ENCODE results near the gene NEU1.
"Not testable (repeated sequence)": the region's sequence is repeated elsewhere in the genome, so short reads cannot be mapped to it uniquely, and the experiment has no call there.

NEU1 gene

DNA sequence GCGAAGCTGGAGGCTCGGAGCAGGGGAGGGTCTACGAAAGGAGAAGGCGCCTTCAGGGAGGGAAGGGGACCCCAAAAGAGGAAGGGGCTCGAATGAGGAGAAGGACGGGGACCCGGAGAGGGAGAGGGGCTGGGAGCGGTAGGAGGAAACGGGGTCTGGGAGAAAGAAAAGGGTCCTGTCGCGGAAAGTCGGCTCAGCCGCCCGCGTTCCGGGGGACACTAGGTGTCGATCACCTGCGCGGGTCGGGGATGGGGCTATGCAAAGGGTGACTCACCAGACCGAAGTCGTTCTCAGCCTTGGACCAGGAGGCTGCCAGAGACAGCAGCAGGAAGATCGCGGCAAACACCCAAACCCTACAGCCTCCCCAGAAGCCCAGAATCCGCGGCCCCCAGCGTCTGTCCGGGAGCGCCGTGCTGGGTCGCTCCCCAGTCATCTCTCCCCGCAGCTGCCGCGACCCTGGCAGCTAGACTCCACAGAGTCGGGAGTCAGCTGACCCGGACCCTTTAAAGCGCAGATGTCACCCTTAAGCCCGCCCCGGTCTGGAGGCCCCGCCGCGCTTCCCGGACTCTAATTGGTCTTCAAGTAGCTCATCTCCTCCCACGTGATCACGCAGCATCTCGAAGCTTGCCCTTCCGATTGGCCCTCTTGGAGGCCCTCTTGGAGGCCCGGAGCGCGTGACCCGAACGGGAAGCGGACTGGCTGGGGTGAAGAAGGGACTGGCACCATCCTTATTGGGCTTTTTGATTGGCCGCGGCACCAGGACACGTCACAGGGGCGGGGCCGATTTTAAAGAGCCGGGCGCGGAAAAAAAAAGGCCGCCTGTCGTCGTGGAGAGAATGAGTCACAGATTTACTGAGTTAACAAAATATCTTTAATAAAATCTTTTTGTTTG is at the start of gene NEU1:
Gene NEU1, minus strand, starts transcription at position 478 of the 892 bp plus-strand sequence. Its CDS starts 45 bp downstream, at position 433.
- DNase-seq (ENCODE audit: low read depth in 2 of 2): peak; percentile 94 to 97

DNA sequence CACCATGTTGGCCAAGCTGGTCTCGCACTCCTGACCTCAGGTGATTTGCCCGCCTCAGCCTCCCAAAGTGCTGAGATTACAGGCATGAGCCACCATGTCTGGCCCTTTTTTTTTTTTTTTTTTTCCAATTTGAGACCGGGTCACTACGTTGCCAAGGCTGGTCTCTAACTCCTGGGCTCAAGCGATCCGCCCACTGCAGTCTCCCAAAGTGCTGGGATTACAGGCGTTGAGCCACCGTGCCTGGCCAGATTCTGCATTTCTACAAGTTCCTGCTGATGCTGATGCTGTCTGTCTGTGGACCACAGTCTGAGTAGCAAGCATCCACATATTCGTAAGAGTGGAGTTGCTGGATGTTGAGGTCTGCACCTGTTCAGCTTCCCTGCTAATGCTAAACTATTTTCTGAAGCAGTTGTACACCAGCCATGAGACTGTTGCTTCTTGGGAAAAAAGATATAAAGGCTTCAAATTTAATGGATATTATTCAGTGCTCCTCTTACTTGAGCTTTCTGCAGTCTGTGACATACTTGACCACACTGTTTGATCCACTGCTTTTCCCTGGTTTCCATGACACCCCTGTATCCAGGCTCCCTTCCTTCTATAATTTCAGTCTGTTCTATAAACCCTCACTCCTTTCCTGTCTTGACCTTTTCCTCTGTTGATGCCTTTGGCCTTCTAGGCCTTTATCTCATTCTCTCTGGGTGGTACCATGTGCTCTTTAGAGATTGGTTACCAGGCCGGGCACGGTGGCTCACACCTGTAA is 49.4 kb upstream of the NEU1 start:
- DNase-seq (ENCODE audit: low read depth in 2 of 2): no peak

DNA sequence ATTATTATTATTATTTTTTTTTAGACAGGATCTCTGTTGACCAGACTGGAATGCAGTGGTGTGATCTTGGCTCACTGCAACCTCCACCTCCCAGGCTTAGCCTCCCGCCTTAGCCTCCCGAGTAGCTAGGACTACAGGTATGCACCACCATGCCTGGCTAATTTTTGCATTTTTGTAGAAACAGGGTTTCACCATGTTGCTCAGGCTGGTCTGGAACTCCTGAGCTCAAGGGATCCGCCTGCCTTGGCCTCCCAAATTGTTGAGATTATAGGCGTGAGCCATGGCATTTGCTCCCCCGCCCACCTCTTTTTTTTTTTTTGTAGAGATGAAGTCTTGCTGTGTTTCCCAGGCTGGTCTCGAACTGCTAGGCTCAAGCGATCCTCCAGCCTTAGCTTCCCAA is 46.7 kb upstream of the NEU1 start:
- DNase-seq (ENCODE audit: low read depth in 2 of 2): not testable (repeated sequence)

DNA sequence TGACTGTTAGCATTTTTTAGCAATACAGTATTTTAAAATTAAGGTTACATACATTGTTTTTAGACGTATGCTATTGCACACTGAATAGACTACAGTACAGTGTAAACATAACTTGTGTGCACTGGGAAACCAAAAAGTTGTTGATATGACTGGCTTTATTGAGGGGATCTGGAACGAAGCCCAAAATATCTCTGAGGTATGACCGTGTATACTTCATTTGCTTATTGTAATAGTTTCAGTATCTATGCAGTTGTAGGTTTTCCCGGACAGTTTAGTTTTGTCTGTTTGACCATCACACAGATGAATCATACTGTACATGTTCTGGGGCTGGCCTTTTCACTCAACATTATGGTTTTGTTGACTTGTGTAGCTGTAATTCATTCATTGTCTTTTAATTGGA is 46.2 kb upstream of the NEU1 start:
- DNase-seq (ENCODE audit: low read depth in 2 of 2): no peak

DNA sequence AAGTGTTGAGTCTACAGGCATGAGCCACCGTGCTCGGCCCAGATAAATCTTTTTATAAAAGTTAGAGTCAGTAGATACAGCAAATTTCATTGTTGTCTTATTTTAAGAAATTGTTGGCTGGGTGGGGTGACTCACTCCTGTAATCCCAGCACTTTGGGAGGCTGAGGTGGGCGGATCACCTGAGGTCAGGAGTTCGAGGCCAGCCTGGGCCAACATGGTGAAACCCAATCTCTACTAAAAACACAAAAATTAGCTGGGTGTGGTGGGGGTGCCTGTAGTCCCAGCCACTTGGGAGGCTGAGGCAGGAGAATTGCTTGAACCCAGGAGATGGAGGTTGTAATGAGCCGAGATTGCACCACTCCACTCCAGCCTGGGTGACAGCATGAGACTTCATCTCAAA is 45.6 kb upstream of the NEU1 start:
- not testable (repeated sequence) for DNase-seq (ENCODE audit: low read depth in 2 of 2)

DNA sequence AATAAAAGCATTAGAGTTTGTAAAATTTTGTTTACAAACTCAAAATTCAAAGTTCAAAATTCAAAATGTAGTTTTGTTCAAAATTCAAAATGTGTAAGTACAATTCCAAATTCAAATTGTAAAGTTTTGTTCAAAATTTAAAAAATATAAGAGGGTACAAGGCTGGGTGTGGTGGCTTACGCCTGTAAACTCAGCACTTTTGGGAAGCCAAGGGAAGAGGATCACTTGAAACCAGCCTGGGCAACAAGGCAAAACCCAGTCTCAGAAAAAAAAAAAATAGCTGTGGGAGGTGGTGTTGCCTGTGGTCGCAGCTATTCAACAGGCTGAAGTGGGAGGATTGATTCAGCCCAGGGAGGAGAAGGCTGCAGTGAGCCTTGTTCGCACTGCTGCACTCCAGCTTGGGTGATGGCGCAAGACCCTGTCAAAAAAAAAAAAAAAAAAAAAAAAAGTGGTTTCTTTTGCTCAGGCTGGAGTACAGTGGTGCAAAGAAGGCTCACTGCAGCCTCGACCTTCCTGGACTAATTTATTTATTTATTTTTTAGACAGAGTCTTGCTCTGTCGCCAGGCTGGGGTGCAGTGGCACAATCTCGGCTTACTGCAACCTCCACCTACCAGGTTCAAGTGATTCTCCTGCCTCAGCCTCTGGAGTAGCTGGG is 44.7 kb upstream of the NEU1 start:
- no peak for DNase-seq (ENCODE audit: low read depth in 2 of 2)

DNA sequence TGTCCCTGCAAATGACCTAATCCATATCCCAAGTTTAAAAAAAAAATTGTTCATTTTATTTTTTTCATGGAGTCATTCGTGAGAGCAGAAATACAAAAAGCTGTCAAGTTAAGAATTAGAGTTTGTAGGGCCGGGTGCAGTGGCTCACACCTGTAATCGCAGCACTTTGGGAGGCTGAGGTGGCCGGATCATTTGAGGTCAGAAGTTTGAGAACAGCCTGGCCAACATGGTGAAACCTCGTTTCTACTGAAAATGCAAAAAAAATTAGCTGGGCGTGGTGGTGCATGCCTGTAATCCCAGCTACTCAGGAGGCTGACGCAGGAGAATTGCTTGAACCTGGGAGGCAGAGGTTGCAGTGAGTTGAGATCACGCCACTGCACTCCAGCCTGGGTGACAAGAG is 44.1 kb upstream of the NEU1 start:
- not testable (repeated sequence) for DNase-seq (ENCODE audit: low read depth in 2 of 2)

DNA sequence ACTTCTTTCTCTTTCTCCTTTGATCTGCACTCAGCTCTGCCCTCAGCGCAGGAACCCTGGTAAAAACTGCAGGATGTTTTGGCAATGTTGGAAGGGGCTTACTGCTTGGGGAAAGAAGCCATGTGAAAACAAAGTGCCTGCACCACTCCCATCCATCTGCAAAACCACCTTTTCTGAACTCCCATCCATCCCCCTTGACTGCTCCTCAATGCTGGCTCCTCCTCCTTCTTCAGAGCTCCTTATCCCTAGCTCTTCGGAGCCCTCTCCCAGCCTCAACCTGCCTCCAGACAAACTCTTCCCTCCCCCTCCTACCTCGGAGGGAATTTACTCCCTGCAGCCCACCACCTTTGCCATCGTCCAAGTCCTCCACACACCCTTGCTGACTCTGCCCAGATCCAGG is 43.5 kb upstream of the NEU1 start:
- DNase-seq (ENCODE audit: low read depth in 2 of 2): no peak

DNA sequence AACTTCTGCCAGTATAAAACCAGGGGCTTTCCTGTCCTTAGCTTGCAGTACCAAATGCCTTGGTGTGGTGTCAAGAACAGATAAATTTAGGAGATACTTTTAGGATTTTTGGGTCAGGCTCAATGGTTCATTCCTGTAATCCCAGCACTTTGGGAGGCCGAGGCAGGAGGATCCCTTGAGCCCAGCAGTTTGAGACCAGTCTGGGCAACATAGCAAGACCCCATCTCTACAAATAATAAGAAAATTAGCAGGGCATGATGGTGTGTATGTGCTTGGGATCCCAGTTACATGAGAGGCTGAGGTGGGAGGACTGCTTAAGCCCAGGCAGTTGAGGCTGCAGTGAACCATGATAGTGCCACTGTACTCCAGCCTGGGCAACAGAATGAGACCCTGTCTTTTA is 42.4 kb upstream of the NEU1 start:
- no peak for DNase-seq (ENCODE audit: low read depth in 2 of 2)

DNA sequence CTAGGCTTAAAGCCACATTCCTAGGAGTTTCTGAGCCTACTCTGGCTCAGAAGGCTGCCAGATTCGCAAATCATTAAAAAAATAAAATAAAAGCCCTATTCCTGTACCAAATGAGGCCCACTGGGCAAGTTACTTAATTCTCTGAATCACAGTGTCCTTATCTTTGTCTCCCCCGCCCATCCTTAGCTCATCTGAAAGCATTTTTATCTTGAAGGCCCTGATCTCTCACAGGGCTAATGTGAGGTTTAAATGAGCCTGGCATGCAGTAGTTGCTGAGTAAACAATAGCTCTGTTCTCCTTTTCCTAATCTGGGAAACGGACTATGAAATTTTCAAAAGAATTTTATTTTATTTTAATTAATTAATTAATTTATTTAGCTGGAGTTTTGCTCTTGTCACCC is 41.3 kb upstream of the NEU1 start:
- DNase-seq (ENCODE audit: low read depth in 2 of 2): no peak

DNA sequence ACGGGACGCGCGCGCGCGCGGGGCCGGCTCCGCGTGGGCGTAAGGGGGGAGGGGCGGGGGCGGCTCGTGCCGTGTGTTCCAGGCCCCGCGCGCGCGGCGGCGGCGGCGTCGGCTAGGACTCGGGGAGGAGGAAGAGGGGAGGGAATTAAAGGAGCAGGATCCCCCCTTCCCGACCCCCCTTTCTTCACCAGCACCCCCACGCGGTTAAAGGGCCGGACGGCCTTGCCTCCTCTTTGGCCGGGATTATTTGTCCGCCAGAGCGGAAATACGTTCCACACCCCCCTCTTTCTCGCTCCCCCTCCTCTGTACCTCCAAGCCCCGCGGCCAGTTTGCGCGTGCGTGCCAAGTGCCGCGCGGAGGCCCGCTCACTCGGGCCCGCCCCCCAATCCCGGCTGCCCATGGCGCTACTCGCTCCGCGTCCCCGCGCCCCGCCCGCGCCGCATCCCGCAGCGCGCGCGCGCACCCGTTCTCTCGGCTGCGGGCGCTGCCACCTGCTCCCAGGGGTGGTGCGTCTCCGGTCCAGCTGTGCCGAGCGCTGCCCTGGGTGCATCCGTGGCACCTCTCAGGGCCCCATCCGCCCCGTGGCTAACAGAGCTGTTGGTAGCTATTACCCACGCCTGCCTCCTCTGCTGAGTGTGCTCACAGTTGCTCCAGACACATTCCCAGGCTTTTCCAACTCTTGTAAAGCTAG is 39.5 kb upstream of the NEU1 start, which contains the start of gene ZBTB12:
Gene ZBTB12, minus strand, starts transcription at position 134 of the 691 bp plus-strand sequence. CDS start 781 bp downstream, outside the sequence.
- peak; percentile 76 to 81 for DNase-seq (ENCODE audit: low read depth in 2 of 2)

DNA sequence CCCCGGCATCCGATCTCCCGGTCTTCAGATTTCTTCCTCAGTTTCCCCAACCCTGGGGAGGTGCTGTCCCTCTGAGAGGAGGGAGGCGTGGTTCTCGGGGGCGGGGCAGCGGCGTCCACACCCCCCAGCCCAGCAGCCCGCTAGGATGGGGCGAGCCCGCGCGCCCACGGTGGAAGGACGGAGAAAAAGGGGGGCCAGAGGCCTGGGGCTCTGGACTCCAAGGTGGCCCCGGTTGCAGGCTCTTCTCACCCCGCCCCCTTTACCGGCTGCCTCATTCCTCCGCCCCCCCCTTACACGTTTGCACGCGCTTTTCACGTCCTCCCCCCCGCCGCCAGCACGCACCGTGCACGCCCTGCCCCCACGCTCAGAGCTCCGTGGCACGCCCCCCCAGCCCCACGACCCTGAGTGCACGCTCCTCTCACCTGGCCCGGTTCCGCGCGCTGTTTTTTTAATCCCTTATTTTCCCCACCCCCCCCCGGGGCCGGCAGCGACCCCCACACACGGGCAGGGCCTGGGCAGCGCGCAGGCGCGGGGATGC is 38.9 kb upstream of the NEU1 start:
- DNase-seq (ENCODE audit: low read depth in 2 of 2): peak; percentile 61 to 66

DNA sequence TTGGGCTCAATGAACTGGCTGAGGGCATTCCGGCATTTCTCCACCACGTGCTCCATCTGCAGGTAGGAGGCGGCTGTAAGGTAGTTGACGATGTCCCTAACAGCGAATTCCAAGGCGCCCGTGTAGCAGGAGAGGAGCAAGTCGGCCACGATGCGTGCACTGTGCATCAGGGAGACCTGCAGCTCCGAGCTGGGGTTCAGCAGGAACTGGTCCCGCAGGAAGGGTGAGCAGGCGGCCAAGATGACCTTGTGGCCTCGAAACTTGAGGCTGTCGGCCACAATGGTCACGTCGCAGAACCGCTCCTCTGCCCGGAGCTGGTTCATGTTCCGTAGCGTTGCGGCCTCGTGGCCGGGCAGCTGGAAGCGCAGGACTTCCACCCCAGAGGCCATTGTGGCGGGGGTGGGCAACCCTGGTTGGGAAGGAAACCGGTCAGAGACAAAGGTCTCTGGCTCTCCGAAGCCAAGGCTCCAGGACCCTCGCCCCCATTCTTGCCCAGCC is 38.3 kb upstream of the NEU1 start:
- DNase-seq (ENCODE audit: low read depth in 2 of 2): no peak

DNA sequence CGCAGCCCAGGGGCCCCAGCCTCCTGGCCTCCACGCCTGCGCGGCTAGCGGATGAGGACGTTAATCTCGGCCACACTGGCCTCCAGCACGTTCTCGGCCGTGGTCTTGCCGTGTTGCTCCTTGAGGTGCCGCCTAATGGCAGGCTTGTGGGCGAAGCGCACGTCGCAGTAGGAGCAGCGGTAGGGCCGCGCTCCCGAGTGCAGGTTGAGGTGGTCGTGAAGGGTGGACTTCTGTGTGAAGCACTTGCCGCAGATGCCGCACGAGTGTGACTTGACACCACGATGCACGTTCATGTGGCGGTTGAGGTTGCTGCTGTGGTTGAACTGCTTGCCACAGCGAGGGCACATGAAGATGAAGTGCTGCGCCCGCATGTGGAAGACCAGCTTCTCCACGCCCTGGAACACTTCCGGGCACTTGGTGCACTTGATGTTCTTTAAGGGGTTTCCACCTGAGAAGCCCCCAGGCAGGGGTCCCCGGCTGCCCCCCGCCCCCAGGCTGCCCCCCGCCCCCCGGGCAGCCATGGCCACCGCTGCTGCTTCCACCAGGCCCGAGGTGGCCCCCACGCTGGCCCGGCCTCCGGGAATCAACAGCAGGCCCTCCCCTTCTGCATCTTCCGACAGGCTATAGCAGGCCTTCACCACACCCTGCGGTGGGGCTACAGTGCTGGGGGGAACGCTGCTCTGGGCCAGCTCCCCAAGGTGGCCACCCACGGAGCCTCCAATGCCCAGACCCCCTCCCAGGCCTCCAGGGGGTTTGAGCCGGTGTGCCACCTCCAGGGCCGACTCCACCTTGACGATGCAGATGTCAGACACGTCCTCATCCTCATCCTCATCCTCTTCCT is 37.5 kb upstream of the NEU1 start:
- no peak for DNase-seq (ENCODE audit: low read depth in 2 of 2)

DNA sequence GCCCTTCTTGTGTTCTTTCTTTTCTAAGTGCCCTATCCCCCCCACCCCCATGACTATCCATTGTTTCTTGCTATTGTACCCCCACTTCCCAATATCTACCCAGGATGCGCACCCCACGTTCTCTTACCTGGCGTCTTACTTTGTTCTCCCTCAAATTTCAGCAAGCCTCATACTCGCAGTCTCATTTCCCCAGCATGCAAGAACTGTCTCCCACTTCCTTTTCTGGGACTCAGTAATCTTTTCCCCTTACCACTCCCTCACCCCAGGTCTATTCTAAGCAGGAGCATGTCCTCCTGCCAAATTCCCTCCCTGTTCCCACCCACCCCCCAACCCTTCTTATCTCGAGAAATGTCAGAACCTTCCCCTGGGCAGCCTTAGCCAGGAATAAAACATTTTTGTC is 36.6 kb upstream of the NEU1 start:
- no peak for DNase-seq (ENCODE audit: low read depth in 2 of 2)

DNA sequence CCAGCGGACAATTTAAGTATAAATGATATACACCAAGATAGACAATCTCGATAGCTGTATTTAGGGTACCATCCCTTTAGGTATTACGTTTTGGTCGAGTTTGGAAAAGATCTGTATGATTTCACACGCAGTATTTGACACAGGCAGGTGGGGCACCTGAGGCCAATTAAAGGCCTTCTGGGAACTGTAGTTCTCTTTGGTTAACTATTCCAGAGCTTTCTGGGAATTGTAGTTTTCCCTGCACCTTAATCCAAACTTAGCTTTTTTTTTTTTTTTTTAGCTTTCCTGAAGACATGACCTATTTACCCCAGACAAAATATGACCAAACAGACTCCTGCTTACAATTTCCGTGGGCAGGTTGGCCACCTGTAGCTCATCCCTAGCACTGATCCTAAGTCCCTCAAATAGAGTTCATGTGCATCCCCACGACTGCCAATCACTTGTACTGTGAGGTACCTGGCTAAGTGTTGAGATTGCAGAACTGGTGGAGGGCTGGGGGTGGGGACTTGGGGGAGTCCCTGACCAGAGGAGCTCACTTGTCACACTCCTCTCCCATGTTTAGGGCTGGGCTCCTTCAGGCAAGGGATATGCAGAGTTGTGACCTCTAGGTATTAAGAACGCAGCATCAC is 35.9 kb upstream of the NEU1 start:
- DNase-seq (ENCODE audit: low read depth in 2 of 2): no peak

DNA sequence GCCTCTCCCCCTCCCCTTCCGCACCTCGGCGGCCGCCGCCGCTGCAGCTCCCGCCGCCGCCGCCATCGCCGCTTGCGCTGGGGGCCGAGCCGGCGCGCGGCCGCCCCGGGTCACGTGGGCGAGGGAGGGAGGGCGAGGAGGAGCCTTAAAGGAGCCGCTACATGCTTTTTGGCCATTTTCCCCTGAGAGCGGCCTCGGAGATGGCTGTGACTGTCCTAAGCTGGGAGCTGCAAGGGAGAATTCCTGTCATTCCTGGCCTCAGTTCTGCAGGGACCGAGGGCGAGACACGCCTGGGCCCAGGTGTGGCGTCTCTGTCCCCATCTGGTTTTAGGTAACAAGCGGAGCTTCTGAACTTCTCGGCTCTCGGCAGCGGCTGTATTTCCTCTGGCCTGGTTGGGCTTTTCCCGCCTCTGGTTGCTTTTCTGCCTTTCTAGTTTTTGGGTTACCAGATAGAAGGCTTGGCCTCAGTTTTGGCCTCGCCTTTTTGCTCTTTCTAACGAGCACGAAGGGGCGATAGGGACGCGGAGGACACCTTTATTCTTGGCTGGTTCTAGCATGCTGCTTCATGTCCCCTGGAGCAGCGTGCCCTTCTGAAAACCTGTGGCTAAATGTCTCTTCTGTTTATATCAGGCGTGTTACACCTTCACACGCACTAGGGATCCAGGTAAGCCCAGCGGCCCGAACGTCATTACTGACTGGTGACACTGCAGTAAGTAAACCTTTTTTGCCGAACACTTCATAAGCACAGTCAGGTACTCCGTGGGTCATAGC is 35.2 kb upstream of the NEU1 start, which contains the start of gene EHMT2:
Gene EHMT2, minus strand, starts transcription at position 87 of the 771 bp plus-strand sequence. Its CDS starts 21 bp downstream, at position 66.
- peak; percentile 67 to 83 for DNase-seq (ENCODE audit: low read depth in 2 of 2)

DNA sequence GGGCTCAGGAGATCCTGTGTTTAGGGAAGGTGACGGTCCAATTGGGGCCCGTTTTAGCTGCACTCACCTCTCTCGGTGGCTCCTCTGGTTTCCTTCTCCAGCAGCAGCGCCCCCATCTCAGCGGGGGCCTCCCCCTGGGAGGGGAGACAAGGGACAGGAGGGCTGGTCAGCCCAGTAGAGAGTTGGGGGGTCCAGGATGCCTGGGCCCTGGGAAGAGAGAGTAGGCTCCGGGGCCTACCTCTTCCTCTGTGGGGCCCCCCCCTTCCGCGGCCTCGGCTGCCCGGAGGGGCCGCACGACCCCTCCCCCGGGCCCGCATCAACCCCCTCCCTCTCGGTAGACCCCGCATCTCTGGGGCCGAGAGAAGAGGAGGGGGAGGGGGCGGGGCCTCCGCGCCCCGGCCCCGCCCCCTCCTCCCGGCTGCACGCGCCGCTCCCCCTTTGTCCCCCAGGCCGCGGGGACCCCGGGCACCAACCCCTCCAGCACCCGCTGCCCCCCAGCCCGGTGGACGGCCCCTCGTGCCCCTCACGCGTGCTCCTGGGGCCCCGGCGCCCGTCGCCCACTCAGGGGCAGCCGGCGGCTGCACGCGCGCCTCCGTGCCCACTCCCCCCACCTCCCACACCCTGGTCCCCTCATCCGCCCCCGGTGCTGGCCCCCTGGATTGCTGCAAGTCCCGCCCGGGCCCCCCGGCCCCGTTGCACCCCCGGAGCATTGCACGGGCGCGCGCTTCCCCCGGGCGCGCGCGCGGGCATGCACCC is 34.4 kb upstream of the NEU1 start:
- no peak for DNase-seq (ENCODE audit: low read depth in 2 of 2)
